B cell (primary cell): Measurements from ENCODE around the gene PCYOX1L. TPM values are rescaled to one million over a fixed set of nuclear protein-coding genes. Genes with fewer than 3 reads are reported as not detected.

ENCODE experiments used
- ATAC-seq: fragments of 200-7000 bp; cut with Tn5 transposase; one replicate; pipeline ENCODE4 v1.10.0; 2021; ENCODE audit warnings: low read depth, mild to moderate bottlenecking, moderate number of reproducible peaks, moderate library complexity
- CTCF ChIA-PET: fragments of 350-600 bp; sonication (Branson Sonifier 250); formaldehyde crosslinking; loops from one replicate; lab custom pipeline; 2021; ENCODE audit warnings: antibody characterized with exemption, inconsistent platforms; lab: Charles Lee
- POLR2A ChIA-PET: fragments of 350-600 bp; sonication (Branson Sonifier 250); formaldehyde crosslinking; loops from one replicate; lab custom pipeline; 2021; ENCODE audit warnings: antibody characterized with exemption; lab: Charles Lee
- DNase-seq: peaks from one replicate; pipeline ENCODE4 v3.0.0; 2013
- H2AFZ ChIP-seq: 2 replicates; pipeline ENCODE4 v1.6.1; 2012; ENCODE audit warnings: mild to moderate bottlenecking, low read depth, low read length; ENCODE audit not compliant: insufficient read depth, poor library complexity, severe bottlenecking
- H3K27ac ChIP-seq, 2 donors: 1 replicate in 1 of 2; 2 replicates in 1 of 2; pipeline ENCODE4 v1.5.1; 2012 to 2013; ENCODE audit warnings: low read length in 2 of 2, mild to moderate bottlenecking in 2 of 2, moderate library complexity in 1 of 2
- H3K27me3 ChIP-seq, 4 experiments: fragments of 200-600 bp in 1 of 4; sonication (generic) in 1 of 4; replicated peaks in 1 of 4; 1 replicate in 2 of 4; 2 replicates in 2 of 4; pipeline versions ENCODE4 v1.6.1 to v1.7.0; 2013 to 2016; ENCODE audit warnings: low read length in 3 of 4, mild to moderate bottlenecking in 2 of 4, mixed read lengths in 1 of 4, moderate library complexity in 1 of 4; ENCODE audit not compliant: insufficient read depth in 4 of 4, control insufficient read depth in 3 of 4; ENCODE audit errors: control extremely low read depth in 1 of 4
- H3K36me3 ChIP-seq, 2 experiments: replicated peaks in 1 of 2; 1 replicate in 1 of 2; 2 replicates in 1 of 2; pipeline versions ENCODE4 v1.6.1 to v1.7.1; 2013; ENCODE audit warnings: low read length in 1 of 2; ENCODE audit not compliant: insufficient read depth in 2 of 2, control insufficient read depth in 1 of 2; ENCODE audit errors: control extremely low read depth in 1 of 2, extremely low read depth in 1 of 2
- H3K4me1 ChIP-seq, 2 donors: fragments of 200-600 bp in 1 of 2; sonication (generic) in 1 of 2; 1 replicate in 1 of 2; 2 replicates in 1 of 2; pipeline versions ENCODE4 v1.5.1 to v1.6.1; 2013 to 2017; ENCODE audit warnings: low read length in 2 of 2; ENCODE audit not compliant: control insufficient read depth in 2 of 2, insufficient read depth in 2 of 2
- H3K4me2 ChIP-seq: replicated peaks from 2 replicates; pipeline ENCODE3; 2012; ENCODE audit warnings: mild to moderate bottlenecking, low read depth, low read length; ENCODE audit not compliant: poor library complexity, severe bottlenecking
- H3K4me3 ChIP-seq, 5 experiments: fragments of 200-600 bp in 1 of 5; sonication (generic) in 1 of 5; 1 replicate in 3 of 5; 2 replicates in 2 of 5; pipeline versions ENCODE4 v1.5.1 to v1.7.0; 2011 to 2016; ENCODE audit warnings: low read length in 4 of 5, mild to moderate bottlenecking in 4 of 5, low read depth in 2 of 5, control low read depth in 1 of 5, moderate library complexity in 1 of 5; ENCODE audit not compliant: insufficient read depth in 1 of 5; ENCODE audit errors: control extremely low read depth in 1 of 5, extremely low read depth in 1 of 5
- H3K79me2 ChIP-seq: fragments of 200-600 bp; sonication (generic); one replicate; pipeline ENCODE4 v1.6.0; 2016; ENCODE audit warnings: low read length; ENCODE audit not compliant: control insufficient read depth, insufficient read depth
- H3K9ac ChIP-seq: fragments of 200-600 bp; sonication (generic); 2 replicates; pipeline ENCODE4 v1.6.1; 2017; ENCODE audit warnings: mild to moderate bottlenecking, low read length, moderate library complexity
- H3K9me3 ChIP-seq, 3 donors: one replicate each; pipeline versions ENCODE4 v1.6.1 to v1.7.1; 2013; ENCODE audit warnings: low read length in 2 of 3; ENCODE audit not compliant: control insufficient read depth in 2 of 3, insufficient read depth in 1 of 3; ENCODE audit errors: control extremely low read depth in 1 of 3
- H4K20me1 ChIP-seq: 2 replicates; pipeline ENCODE4 v1.6.0; 2012; ENCODE audit warnings: mild to moderate bottlenecking, low read length; ENCODE audit not compliant: insufficient read depth, control insufficient read depth, poor library complexity, severe bottlenecking
- H3K27ac Mint-ChIP-seq: one replicate; pipeline ENCODE4 v1.8.0; 2021; ENCODE audit warnings: mixed read lengths
- H3K27me3 Mint-ChIP-seq: one replicate; pipeline ENCODE4 v1.8.0; 2021; ENCODE audit warnings: mixed read lengths
- H3K4me1 Mint-ChIP-seq: one replicate; pipeline ENCODE4 v1.8.0; 2021; ENCODE audit warnings: mixed read lengths
- H3K4me3 Mint-ChIP-seq: one replicate; pipeline ENCODE4 v1.8.0; 2021; ENCODE audit warnings: mixed read lengths
- H3K9me3 Mint-ChIP-seq: one replicate; pipeline ENCODE4 v1.8.0; 2022; ENCODE audit warnings: mixed read lengths; ENCODE audit not compliant: insufficient read depth
- EZH2 ChIP-seq: IDR thresholded peaks from 2 replicates; pipeline ENCODE4 v1.6.1; 2012; ENCODE audit warnings: borderline replicate concordance, low read depth, mild to moderate bottlenecking, moderate library complexity, low read length; ENCODE audit not compliant: insufficient read depth, poor library complexity, severe bottlenecking
- WGBS: methylation state at CpG from one replicate; pipeline ENCODE4 v1.1.5; 2013; ENCODE audit warnings: missing lambda C conversion rate; ENCODE audit not compliant: insufficient coverage; 5-methylcytosine and 5-hydroxymethylcytosine counted together
- intact Hi-C: fragments of 100-400 bp; cut with micrococcal nuclease; formaldehyde crosslinking; loops from one replicate; pipeline ENCODE4 v1.10.0; 2022
- polyA plus RNA-seq: library from polyadenylated mRNA; depleted of rRNA; stranded (reverse); fragments of >200 nt; gene quantifications from 2 replicates; pipeline ENCODE4 v1.2.3, GENCODE V29; 2012
- total RNA-seq, 2 donors: library from RNA; stranded (reverse); fragments of 120-200 nt in 1 of 2; gene quantifications; 1 replicate in 1 of 2; 2 replicates in 1 of 2; pipeline versions ENCODE4 v1.2.3 to v1.2.4, GENCODE V29; 2013 to 2022
- TF ChIP-seq, protein P1 (sequence below): fragments of 200-600 bp; IDR thresholded peaks from one replicate; pipeline ENCODE4 v1.8.0; 2022; ENCODE audit warnings: antibody characterized with exemption, mild to moderate bottlenecking

PCYOX1L gene
- total and polyA plus RNA-seq, 2 donors (not counting 1 experiment from before 2014, with no cell fraction given) = 11.7 to 19.4 TPM

DNA sequence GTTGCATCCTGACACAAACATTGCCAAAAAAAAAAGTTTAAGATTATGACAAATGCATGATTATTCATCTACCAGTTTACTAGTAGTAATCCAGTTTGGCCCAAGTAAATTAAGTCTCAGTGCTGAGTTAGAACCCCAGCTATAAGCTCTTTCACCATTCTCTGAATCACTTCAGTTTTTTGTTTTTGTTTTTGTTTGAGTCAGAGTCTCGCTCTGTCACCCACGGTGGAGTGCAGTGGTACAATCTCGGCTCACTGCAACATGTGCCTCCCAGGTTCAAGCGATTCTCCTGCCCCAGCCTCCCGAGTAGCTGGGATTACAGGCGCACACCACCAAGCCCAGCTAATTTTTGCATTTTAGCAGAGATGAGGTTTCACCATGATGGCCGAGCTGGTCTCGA, 1.5 kb upstream of the PCYOX1L start:
- intact Hi-C loops = loop anchor here (5.0 to 10.0 kb wide), 4 partner anchors 376 to 974 kb away; partner anchors contain the start of genes FBXO38 and PPARGC1B
- no peak for ATAC-seq
- no peak overlapping the region for H3K4me2 ChIP-seq
- H3K27ac ChIP-seq = no peak overlapping the region
- H3K4me3 Mint-ChIP-seq = no peak overlapping the region
- peaks cover 6 to 24% of the 10 kb centered on the region in 2 experiments for H3K36me3 ChIP-seq
- peaks cover 0 to 3% (median 0%) of the 10 kb centered on the region in 3 donors for H3K9me3 ChIP-seq
- no peak overlapping the region for H3K27ac Mint-ChIP-seq
- DNase-seq = no peak
- CTCF ChIA-PET = interaction anchor here (0.6 to 3.5 kb wide), 4 partner anchors 9 to 209 kb away, joined by 3 to 14 read pairs (median 8); no protein-coding TSS in a partner anchor
- no peak overlapping the region for H2AFZ ChIP-seq
- peaks cover 18% of the 10 kb centered on the region for H3K4me1 Mint-ChIP-seq
- H4K20me1 ChIP-seq = no peaks in the 10 kb centered on the region
- no peak overlapping the region for H3K9ac ChIP-seq
- H3K27me3 Mint-ChIP-seq = no peaks in the 10 kb centered on the region
- peaks cover 27% of the 10 kb centered on the region for H3K79me2 ChIP-seq
- no peak overlapping the region for H3K4me3 ChIP-seq
- H3K27me3 ChIP-seq = no peaks in the 10 kb centered on the region
- no peaks in the 10 kb centered on the region for H3K9me3 Mint-ChIP-seq
- 81% methylated on average over 8 of the region's 8 CpGs for WGBS
- TF ChIP-seq EZH2 = no peak
- TF ChIP-seq, protein P1, sequence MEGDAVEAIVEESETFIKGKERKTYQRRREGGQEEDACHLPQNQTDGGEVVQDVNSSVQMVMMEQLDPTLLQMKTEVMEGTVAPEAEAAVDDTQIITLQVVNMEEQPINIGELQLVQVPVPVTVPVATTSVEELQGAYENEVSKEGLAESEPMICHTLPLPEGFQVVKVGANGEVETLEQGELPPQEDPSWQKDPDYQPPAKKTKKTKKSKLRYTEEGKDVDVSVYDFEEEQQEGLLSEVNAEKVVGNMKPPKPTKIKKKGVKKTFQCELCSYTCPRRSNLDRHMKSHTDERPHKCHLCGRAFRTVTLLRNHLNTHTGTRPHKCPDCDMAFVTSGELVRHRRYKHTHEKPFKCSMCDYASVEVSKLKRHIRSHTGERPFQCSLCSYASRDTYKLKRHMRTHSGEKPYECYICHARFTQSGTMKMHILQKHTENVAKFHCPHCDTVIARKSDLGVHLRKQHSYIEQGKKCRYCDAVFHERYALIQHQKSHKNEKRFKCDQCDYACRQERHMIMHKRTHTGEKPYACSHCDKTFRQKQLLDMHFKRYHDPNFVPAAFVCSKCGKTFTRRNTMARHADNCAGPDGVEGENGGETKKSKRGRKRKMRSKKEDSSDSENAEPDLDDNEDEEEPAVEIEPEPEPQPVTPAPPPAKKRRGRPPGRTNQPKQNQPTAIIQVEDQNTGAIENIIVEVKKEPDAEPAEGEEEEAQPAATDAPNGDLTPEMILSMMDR = no peak
- peaks cover 12 to 15% of the 10 kb centered on the region in 2 donors for H3K4me1 ChIP-seq
- POLR2A ChIA-PET = no interaction called here

DNA sequence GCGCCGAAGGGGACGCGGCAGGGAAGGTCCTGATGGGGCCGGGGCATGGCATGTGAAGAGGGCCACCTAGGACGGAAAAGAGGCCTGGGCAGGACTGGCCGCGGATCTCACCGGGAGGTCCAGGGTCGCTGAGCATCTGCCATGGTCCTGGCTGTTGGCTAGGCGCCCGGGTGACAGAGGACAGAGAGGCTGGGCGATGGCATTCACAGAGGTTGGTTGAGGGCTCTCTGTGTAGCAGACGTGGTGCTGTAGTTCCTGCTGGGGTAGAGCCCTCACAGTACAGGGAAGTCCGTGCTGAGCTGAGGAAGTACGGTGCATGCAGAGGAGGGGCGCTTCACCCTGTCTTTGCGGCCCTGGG, 427 bp downstream of the PCYOX1L start:
- Histone ChIP-seq H3K36me3 (peaks cover 3 to 10% of the 10 kb centered on the region in 2 experiments), H3K27me3 (no peaks in the 10 kb centered on the region), H4K20me1 (no peaks in the 10 kb centered on the region), H3K79me2 (peaks cover 16% of the 10 kb centered on the region), H2AFZ (peak overlapping the region; percentile 89), H3K4me1 (peaks cover 12 to 15% of the 10 kb centered on the region in 2 donors), H3K4me2 (peak overlapping the region; percentile 93), H3K9me3 (peaks cover 0 to 3% (median 0%) of the 10 kb centered on the region in 3 donors), H3K4me3 (peak overlapping the region; percentile 38 to 82 (median 76)), H3K9ac (peak overlapping the region; percentile 72), H3K27ac (peak overlapping the region; percentile 38 to 69)
- Mint-ChIP-seq H3K27ac (peak overlapping the region; percentile 74), H3K4me1 (peaks cover 18% of the 10 kb centered on the region), H3K4me3 (peak overlapping the region; percentile 95), H3K9me3 (no peaks in the 10 kb centered on the region), H3K27me3 (no peaks in the 10 kb centered on the region)
- ATAC-seq (peak; percentile 5), DNase-seq (peak; percentile 53)
- intact Hi-C loops = loop anchor here (5.0 to 10.0 kb wide), 4 partner anchors 374 to 976 kb away; partner anchors contain the start of genes FBXO38 and PPARGC1B
- ChIA-PET POLR2A (interaction anchor here (0.5 to 1.0 kb wide), 3 partner anchors 13 to 195 kb away, joined by 3 to 4 read pairs (median 3); partner anchors contain the start of gene GRPEL2), CTCF (interaction anchor here (0.7 to 3.1 kb wide), 10 partner anchors 9 to 202 kb away, joined by 3 to 14 read pairs (median 4); partner anchors contain the start of gene GRPEL2)
- WGBS = under 1% methylated on average over 14 of the region's 18 CpGs
- TF ChIP-seq, protein P1 = no peak
- no peak for TF ChIP-seq EZH2
